ENCODE data around the gene DUSP7.

DUSP7 gene

DNA sequence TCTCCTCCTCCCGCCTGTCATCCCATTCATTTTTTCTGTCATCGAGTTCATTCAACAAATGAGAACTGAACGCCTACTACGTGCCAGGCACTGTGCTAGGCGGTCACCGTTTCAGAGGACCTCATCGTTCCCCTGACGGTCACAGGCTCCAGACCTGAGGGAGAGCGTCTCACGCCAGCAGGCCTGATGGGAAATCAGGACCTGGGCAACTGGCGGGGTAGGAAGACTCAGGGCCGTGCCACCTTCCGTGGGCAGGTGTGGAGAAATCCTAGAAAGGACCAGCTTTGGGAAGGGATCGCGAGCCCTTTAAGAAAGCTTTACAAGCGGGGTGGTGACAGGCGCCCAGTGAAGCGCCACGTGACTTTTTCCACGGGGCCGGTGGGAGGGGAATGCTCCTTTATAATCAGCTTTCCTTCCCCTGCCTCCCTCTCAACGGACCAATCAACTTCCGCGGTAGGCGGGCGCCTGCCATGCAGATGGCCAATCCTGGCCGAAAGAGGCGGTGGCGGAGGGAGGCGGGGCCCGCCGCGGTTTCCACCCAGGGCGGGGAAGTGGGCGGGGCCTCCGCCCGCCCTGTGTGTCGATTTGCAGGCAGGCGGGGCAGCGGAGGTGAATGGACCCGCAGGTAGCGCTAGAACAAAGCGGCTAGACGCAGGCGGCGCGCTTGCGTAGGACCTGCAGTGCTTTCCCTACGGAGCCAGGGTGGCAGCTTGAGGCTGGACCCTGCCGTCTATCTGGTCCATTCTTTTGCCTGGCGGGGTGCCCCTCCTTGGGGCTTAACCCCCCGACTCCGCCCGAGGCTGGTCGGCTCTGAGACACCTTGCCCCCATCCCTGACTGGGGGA is 819 bp upstream of the DUSP7 start:
- H3K27ac ChIP-seq = peak overlapping the region; percentile 89
- no peak for TF ChIP-seq CTCF (conservative IDR thresholded peaks at IDR 0.05)

DNA sequence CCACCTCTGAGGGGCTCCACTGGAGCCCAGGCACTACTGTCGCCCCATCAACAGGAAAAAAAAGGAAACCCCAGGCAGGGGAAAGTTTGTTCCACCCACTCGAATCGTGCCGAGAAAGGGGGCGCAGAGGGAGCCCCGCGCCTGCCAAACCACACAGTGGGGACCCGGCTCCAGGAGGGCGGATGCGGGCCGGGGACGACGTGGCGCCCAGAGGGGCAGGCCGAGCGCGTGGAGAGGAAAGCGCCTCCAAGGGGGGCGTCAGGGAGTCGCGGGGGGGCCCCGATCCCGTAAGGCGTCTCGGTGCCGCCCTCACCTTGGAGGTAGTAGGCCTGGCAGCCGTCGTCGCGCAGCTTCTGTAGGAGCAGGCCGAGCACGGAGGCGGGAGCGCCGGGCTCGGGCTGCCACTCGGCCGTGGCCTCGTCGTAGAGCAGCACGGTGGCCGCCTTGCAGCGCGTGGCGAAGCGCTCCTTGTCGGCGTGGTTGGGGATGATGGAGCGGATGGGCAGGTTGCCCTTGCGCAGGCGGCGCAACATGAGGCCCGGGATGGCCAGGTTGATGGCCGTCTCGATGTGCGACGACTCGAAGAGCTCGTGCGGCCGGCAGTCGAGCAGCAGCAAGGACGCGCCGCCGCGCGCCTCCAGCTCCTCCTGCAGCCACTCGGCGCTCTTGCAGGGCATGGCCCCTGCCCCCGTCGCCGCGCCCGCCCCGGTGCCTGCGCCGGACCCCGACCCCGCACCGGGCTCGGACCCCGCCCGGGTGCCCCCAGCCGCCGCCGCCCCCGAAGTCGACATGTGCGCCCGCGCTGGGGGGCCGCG is 627 bp downstream of the DUSP7 start:
- TF ChIP-seq CTCF (conservative IDR thresholded peaks at IDR 0.05) = peak; percentile 14
- peak overlapping the region; percentile 89 for H3K27ac ChIP-seq

- H3K27ac ChIP-seq = peak overlapping the region; percentile 89
- peak; percentile 68 for TF ChIP-seq CTCF (conservative IDR thresholded peaks at IDR 0.05)
Measured at GRCh38 chr3:52054661-52055511, 1.5 kb downstream of the DUSP7 start.

- peak; percentile 24; the same call in 1 of the 2 replicates for TF ChIP-seq CTCF (conservative IDR thresholded peaks at IDR 0.05)
Measured at GRCh38 chr3:52053307-52054304, 2.8 kb downstream of the DUSP7 start.

GRCh38 chr3:52052831-52053306 is 3.5 kb downstream of the DUSP7 start:
- no peak for TF ChIP-seq CTCF (conservative IDR thresholded peaks at IDR 0.05)
- peak overlapping the region; percentile 89 for H3K27ac ChIP-seq

More at GRCh38 chr3:52053307-52054304, 2.8 kb downstream of the DUSP7 start:
- peak overlapping the region; percentile 89 for H3K27ac ChIP-seq

- no peak for TF ChIP-seq CTCF (conservative IDR thresholded peaks at IDR 0.05)
- H3K27ac ChIP-seq = no peak overlapping the region
Measured at GRCh38 chr3:52051444-52051843, 4.9 kb downstream of the DUSP7 start.
